Stimulated activated CD8-positive, alpha-beta memory T cell treated with anti-CD3 and anti-CD28 coated beads, Interleukin-15, amount 100 ng/mL, for 24 hours (primary cell): ENCODE measurements around the gene YIPF6.
"Not testable (repeated sequence)": the region's sequence is repeated elsewhere in the genome, so short reads cannot be mapped to it uniquely, and the experiment has no call there.

ENCODE experiments used
- DNase-seq: peaks from one replicate; pipeline ENCODE4 v3.0.0-alpha.2; 2020; ENCODE audit warnings: low read depth

The YIPF6 gene

GRCh38 chrX:68506649-68507048 is 7.8 kb downstream of the YIPF6 start:
- no peak for DNase-seq

- DNase-seq: no peak
These were observed 9.9 kb downstream of the YIPF6 start for GRCh38 chrX:68508799-68509198.

DNA sequence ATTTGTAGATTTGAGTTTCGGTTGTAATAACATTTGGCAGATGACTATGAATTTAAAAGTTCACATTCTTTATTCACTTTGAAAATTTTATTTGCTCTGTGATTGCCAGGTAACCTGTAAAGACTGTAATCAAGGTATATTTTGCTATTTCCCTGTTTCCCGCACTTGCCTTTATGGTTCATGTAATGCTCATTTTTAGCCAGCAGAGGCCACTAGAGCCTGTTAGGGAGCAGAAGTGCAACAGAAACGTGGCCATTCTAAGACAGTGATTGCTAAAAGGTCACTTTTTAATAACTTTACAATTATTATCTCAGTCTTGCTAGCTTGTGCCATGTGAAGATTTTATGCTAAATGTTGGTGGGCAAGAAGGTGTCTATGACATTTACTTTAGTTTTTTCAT is 12.4 kb downstream of the YIPF6 start:
- DNase-seq: no peak

DNA sequence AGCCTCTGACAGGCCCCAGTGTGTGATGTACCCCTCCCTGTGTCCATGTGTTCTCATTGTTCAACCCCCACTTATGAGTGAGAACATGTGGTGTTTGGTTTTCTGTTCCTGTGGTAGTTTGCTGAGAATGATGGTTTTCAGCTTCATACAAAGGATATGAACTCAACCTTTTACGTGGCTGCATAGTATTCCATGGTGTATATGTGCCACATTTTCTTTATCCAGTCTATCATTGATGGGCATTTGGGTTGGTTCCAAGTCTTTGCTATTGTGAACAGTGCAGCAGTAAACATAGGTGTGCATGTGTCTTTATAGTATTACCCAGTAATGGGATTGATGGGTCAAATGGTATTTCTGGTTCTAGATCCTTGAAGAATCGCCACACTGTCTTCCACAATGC is 25.8 kb downstream of the YIPF6 start:
- not testable (repeated sequence) for DNase-seq

GRCh38 chrX:68532831-68533533 is 34.1 kb downstream of the YIPF6 start:
- no peak for DNase-seq

GRCh38 chrX:68533656-68534055 is 34.8 kb downstream of the YIPF6 start:
- DNase-seq: no peak

GRCh38 chrX:68534691-68535090 is 35.8 kb downstream of the YIPF6 start:
- DNase-seq: no peak

GRCh38 chrX:68536429-68536828 is 37.6 kb downstream of the YIPF6 start:
- DNase-seq: no peak

GRCh38 chrX:68536884-68537283 is 38.0 kb downstream of the YIPF6 start:
- DNase-seq: no peak

DNA sequence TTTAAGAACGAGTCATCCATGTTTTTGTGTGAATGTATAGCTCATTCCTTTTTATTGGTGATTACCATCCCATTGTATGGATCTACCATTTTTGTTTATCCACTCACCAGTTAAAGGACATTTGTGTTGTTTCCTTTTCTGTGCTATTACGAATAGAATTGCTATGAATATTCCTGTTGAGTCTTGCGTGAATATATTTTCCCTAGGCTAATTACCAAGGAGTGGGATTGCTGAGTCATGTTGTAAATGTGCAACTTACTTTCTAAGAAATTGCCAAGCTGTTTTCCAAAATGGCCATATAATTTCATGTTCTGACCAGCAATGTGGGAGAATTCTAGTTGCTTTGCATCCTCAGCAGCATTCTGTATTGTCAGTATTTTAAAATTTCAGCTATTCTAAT is 51.3 kb downstream of the YIPF6 start:
- DNase-seq: no peak

GRCh38 chrX:68556036-68556435 is 57.2 kb downstream of the YIPF6 start:
- DNase-seq: no peak

DNA sequence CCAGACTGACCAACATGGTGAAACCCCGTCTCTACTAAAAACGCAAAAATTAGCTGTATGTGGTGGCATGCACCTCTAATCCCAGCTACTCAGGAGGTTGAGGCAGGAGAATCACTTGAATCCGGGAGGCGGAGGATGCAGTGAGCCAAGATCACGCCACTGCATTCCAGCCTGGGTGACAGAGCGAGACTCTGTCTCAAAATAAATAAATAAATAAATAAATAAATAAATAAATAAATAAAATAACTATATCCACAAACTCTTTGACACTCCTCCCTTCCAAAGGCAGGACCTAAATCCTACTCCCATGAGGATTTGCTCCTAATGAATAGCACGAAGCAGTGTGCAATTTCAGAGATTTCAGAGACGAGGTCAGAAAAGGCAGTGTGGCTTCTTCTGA is 58.3 kb downstream of the YIPF6 start:
- DNase-seq: not testable (repeated sequence)

DNA sequence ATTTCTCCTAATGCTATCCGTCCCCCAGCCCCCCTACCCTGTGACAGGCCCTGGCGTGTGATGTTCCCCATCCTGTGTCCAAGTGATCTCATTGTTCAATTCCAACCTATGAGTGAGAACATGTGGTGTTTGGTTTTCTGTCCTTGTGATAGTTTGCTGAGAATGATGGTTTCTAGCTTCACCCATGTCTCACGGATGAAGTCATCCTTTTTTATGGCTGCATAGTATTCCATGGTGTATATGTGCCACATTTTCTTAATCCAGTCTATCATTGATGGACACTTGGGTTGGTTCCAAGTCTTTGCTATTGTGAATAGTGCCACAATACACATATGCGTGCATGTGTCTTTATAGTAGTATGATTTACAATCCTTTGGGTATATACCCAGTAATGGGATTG is 61.1 kb downstream of the YIPF6 start:
- DNase-seq: not testable (repeated sequence)

- no peak for DNase-seq
These were observed 69.3 kb downstream of the YIPF6 start for GRCh38 chrX:68568136-68568535.

GRCh38 chrX:68570598-68570997 is 71.7 kb downstream of the YIPF6 start:
- DNase-seq: no peak

GRCh38 chrX:68571292-68571609 is 72.4 kb downstream of the YIPF6 start:
- no peak for DNase-seq

DNA sequence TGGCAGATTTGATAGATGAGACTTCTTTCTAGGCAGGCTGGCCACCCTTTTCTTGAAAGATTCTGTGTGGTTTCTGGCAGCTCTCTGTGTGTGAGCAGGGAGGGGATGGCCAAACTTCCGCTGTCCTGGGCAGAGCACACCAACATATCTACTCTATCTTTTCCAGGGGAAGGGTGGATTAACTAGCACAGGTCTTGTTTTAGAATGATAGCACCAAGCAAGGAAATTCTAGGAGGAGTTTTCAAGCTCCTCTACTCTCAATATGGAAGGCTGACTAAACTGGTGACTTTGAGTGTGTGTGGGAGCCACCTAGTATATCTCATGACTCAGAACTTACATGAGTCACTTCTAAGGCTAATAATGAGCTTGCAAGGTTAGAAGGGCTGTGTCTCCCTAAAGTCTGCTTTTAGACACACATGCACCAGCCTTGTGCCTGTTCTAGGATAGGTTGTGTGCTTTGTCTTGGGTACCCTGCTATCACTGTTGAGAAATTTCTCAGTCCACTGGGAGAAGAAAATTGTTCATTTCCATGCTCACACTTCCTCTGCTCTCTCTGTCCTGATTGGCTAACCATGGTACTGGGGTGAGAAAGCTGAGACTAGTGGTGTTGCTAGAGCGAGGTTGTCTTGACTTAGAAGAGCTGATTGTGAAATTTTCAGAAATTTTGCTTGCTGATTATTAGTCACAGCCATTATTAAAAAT is 72.9 kb downstream of the YIPF6 start:
- DNase-seq: no peak

- DNase-seq: no peak
These were observed 75.4 kb downstream of the YIPF6 start for GRCh38 chrX:68574240-68574639.

GRCh38 chrX:68579810-68580209 is 81.0 kb downstream of the YIPF6 start:
- no peak for DNase-seq

GRCh38 chrX:68584221-68584620 is 85.4 kb downstream of the YIPF6 start:
- no peak for DNase-seq
